ENCODE results near the gene UBFD1. TPM values are rescaled to one million over a fixed set of nuclear protein-coding genes. Genes with fewer than 3 reads are reported as not detected.

The UBFD1 gene
- total and polyA plus RNA-seq, 10 of the 15 experiments (the other 5 are each of a cell fraction or from before 2014, with no cell fraction given), result 7.3 to 48.5 (median 32.1) TPM

GRCh38 chr16:23590181-23590580 is 32.7 kb downstream of the UBFD1 start:
- 85% methylated on average over 3 of the region's 3 CpGs for WGBS (ENCODE audit: insufficient coverage, insufficient replicate concordance, low lambda C conversion rate, missing lambda C conversion rate)
- Histone ChIP-seq H3K4me1 (ENCODE audit: control insufficient read depth, insufficient read depth, low read length) (peaks cover 10% of the 10 kb centered on the region), H3K9me3 (replicated peaks; ENCODE audit: control insufficient read depth, insufficient read depth, low read length) (no peaks in the 10 kb centered on the region), H3K27me3 (replicated peaks in 1 of 2; ENCODE audit: control insufficient read depth in 2 of 2, insufficient read depth in 2 of 2, low read length in 1 of 2) (no peaks in the 10 kb centered on the region), H3K36me3 (ENCODE audit: control insufficient read depth in 2 of 2, insufficient read depth in 2 of 2, low read length in 1 of 2) (peaks cover 9 to 28% of the 10 kb centered on the region in 2 experiments), H3K9ac (ENCODE audit: control insufficient read depth, insufficient read depth, low read length) (no peak overlapping the region), H3K27ac (ENCODE audit: control insufficient read depth, insufficient read depth) (no peak overlapping the region), H3K4me3 (no peak overlapping the region), H2AFZ (ENCODE audit: control insufficient read depth, low read depth, low read length) (no peak overlapping the region), H3K4me2 (ENCODE audit: control insufficient read depth, insufficient read depth) (no peak overlapping the region), H4K20me1 (ENCODE audit: control insufficient read depth, insufficient read depth) (no peaks in the 10 kb centered on the region; the same call in 1 of the 2 replicates), H3K79me2 (ENCODE audit: control insufficient read depth, insufficient read depth, low read length) (peaks cover 38% of the 10 kb centered on the region)
- in situ Hi-C loops (cut with MboI) (no loop called here), intact Hi-C loops (cut with micrococcal nuclease; ENCODE audit: unreplicated experiment) (no loop called here)
- ChIA-PET SMC1A (ENCODE audit: uncharacterized antibody, unreplicated experiment) (no interaction called here), POLR2A (no interaction called here), CTCF (no interaction called here), RAD21 (ENCODE audit: unreplicated experiment) (no interaction called here)
- no TSS peak for BruUV-seq (replicated peaks)
- TF ChIP-seq, protein P1, sequence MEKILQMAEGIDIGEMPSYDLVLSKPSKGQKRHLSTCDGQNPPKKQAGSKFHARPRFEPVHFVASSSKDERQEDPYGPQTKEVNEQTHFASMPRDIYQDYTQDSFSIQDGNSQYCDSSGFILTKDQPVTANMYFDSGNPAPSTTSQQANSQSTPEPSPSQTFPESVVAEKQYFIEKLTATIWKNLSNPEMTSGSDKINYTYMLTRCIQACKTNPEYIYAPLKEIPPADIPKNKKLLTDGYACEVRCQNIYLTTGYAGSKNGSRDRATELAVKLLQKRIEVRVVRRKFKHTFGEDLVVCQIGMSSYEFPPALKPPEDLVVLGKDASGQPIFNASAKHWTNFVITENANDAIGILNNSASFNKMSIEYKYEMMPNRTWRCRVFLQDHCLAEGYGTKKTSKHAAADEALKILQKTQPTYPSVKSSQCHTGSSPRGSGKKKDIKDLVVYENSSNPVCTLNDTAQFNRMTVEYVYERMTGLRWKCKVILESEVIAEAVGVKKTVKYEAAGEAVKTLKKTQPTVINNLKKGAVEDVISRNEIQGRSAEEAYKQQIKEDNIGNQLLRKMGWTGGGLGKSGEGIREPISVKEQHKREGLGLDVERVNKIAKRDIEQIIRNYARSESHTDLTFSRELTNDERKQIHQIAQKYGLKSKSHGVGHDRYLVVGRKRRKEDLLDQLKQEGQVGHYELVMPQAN (conservative IDR thresholded peaks at IDR 0.05), result no peak
- no peak for TF ChIP-seq PRDM15 (CRISPR knock-in tag; IDR thresholded peaks at IDR 0.05)
- ATAC-seq (no peak), FAIRE-seq (no peak), DNase-seq (ENCODE audit: low read depth, low spot score) (no peak)
